ENCODE results near the gene SLX4IP.

GRCh38 chr20:10554285-10554684, 119.2 kb downstream of the SLX4IP start:
- TF ChIP-seq CTCF (IDR thresholded peaks at IDR 0.05) (no peak), POLR2AphosphoS5 (IDR thresholded peaks at IDR 0.05) (no peak)
